ENCODE measurements around the gene ANKLE1. TPM values are rescaled to one million over a fixed set of nuclear protein-coding genes. Genes with fewer than 3 reads are reported as not detected.
"Not testable (repeated sequence)": the region's sequence is repeated elsewhere in the genome, so short reads cannot be mapped to it uniquely, and the experiment has no call there.

Gene ANKLE1
- polyA plus RNA-seq, 1 donor: 1.6 TPM

- peak; percentile 75 for DNase-seq
Measured at GRCh38 chr19:17246681-17247425, 34.8 kb upstream of the ANKLE1 start.

- DNase-seq: no peak
Measured at GRCh38 chr19:17248011-17248776, 33.5 kb upstream of the ANKLE1 start.

GRCh38 chr19:17249887-17250548, 31.7 kb upstream of the ANKLE1 start:
- DNase-seq: no peak

GRCh38 chr19:17254636-17255035, 27.1 kb upstream of the ANKLE1 start:
- no peak for DNase-seq

- DNase-seq: no peak
Measured at GRCh38 chr19:17255150-17255621, 26.5 kb upstream of the ANKLE1 start.

- no peak for DNase-seq
Measured at GRCh38 chr19:17256130-17256529, 25.6 kb upstream of the ANKLE1 start.

GRCh38 chr19:17259118-17259780, 22.5 kb upstream of the ANKLE1 start:
- no peak for DNase-seq

- DNase-seq: no peak
Measured at GRCh38 chr19:17259934-17260333, 21.8 kb upstream of the ANKLE1 start.

- DNase-seq: no peak
Measured at GRCh38 chr19:17260842-17261325, 20.8 kb upstream of the ANKLE1 start.

GRCh38 chr19:17262557-17262956, 19.1 kb upstream of the ANKLE1 start:
- no peak for DNase-seq

GRCh38 chr19:17263712-17264640, 17.7 kb upstream of the ANKLE1 start:
- no peak for DNase-seq

- no peak for DNase-seq
Measured at GRCh38 chr19:17264641-17264979, 17.1 kb upstream of the ANKLE1 start, which contains the start of gene USHBP1. TSS of gene USHBP1 (minus strand) at chr19:17264745. CDS start at chr19:17264299, 446 bp downstream.

GRCh38 chr19:17266026-17266425, 15.7 kb upstream of the ANKLE1 start:
- DNase-seq: no peak

GRCh38 chr19:17266589-17266974, 15.1 kb upstream of the ANKLE1 start:
- DNase-seq: no peak

- DNase-seq: peak; percentile 98
Measured at GRCh38 chr19:17266975-17267788, 14.5 kb upstream of the ANKLE1 start, which contains the start of gene BABAM1. TSS of gene BABAM1 (plus strand) at chr19:17267443. CDS start at chr19:17268807, 1,364 bp downstream.

GRCh38 chr19:17268754-17269153, 12.9 kb upstream of the ANKLE1 start:
- no peak for DNase-seq

GRCh38 chr19:17274892-17275291, 6.8 kb upstream of the ANKLE1 start:
- DNase-seq: not testable (repeated sequence)

- no peak for DNase-seq
Measured at GRCh38 chr19:17275441-17276175, 6.1 kb upstream of the ANKLE1 start.

- no peak for DNase-seq
Measured at GRCh38 chr19:17279436-17279835, 2.3 kb upstream of the ANKLE1 start.
